GM18951 (cell line): ENCODE data around the gene IQSEC1.

Experiments
- POLR2A ChIP-seq: IDR thresholded peaks from 4 replicates; pipeline ENCODE4 v1.6.1; 2011; ENCODE audit warnings: mild to moderate bottlenecking; ENCODE audit not compliant: insufficient read length, insufficient read depth; ENCODE audit errors: extremely low read depth
- in situ Hi-C: fragments of 300-500 bp; cut with MboI; formaldehyde crosslinking; loops from one replicate; pipeline ENCODE4 v1.12.0; 2022; ENCODE audit warnings: low sequenced_read_pairs, mixed read lengths, inconsistent platforms; ENCODE audit not compliant: unreplicated experiment

Gene IQSEC1

GRCh38 chr3:13086531-13086981 lies 13.3 kb upstream of the IQSEC1 start:
- in situ Hi-C loops, result loop anchor here (25.0 kb wide), 1 partner anchor 376 kb away; no protein-coding TSS in a partner anchor

DNA sequence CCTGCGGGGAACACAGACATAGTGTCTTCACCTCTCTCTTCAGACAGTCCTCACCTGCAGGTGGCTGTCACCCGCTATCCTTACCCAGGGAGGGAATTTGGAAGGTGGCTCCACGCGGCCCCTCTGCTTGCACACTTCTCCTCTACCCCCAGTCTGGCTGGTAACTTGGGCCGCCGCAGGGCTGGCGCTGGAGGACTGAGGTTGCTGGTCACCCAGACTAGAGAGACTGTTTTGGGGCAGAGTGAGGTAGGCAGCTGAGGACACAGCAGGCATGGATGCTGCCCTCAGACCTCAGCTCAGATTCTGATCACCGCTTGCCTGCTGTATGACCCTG lies 12.6 kb upstream of the IQSEC1 start:
- in situ Hi-C loops, result loop anchor here (25.0 kb wide), 1 partner anchor 376 kb away; no protein-coding TSS in a partner anchor
- TF ChIP-seq POLR2A, result no peak

More at GRCh38 chr3:13086531-13086981, 13.3 kb upstream of the IQSEC1 start:
- TF ChIP-seq POLR2A, result no peak

DNA sequence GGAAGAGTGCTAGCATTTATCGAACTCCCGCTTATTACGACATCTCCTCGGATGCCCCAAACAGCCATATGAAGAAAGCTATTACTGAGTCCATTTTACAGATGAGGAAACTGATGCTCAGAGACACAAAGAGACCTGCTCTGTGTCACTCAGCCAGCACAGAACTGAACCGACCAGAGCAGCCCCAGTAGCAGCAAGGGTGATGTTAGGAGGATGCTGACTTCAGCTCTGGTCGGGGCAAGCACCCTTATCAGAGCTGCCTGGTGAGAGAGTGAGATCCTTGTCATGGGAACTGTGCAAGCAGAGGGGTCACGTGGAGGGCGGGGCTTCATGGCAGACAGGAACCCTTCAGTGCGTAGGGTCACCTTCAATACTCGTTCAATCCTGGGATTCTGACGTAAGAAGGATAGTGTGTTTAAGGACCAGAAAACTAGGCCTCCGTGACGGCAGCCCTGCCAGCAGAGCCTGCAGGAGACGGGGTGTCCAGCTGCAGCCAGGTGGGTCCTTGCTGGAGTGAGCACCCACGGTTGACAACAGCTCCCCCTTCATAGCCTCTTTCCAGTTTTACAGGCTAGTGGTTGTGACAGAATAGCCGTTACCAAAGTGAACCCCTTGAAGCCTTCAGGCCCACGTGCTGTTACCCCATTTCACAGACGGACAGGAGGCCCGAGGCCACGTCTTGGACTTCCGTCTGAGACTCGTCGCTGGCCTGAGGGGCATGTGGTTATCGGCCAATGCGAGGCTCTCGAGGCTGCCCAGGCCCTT lies 12.0 kb upstream of the IQSEC1 start:
- in situ Hi-C loops, result loop anchor here (25.0 kb wide), 1 partner anchor 377 kb away; no protein-coding TSS in a partner anchor
- TF ChIP-seq POLR2A, result no peak

DNA sequence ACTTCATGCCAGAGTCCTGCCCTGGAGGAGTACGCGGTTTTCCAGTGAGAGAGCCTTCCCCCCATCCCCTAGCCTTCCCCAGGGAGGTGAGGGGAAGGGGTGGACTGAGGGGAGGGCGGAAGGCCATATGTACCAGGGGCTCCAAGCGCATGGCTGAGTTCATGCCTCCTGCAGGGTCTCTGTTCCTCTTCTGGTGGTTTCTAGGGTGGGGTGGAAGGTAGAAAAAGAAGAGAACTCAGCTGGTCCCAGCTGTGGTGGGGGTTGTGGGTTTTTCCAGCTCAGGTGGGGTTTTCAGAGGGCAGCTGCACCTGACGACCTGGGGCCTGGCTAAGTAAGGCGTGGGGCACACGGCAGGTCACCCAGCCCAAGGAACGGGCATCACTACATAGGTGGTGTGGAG lies 10.7 kb upstream of the IQSEC1 start:
- in situ Hi-C loops, result loop anchor here (25.0 kb wide), 1 partner anchor 378 kb away; no protein-coding TSS in a partner anchor
- TF ChIP-seq POLR2A, result no peak

DNA sequence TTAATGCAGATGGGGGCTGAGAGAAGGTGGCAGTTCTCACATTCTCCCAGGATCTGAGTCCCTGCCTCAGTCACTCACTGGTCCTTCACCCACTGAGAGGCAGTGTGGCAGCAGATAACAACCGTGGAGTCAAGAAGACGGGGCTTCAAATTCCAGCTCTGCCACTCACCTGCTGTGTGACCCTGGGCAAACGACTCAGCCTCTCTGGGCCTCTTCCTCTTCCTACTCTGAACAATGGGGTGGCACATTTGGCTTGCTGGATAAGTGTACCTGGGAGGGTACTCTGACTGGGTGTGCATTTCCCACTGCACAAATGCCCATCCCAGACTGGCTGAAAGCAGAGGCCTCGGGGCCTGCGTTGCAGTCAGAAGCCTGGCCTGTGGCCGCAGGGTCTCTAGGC lies 10.0 kb upstream of the IQSEC1 start:
- in situ Hi-C loops, result loop anchor here (25.0 kb wide), 1 partner anchor 379 kb away; no protein-coding TSS in a partner anchor

GRCh38 chr3:13082677-13083076 lies 9.4 kb upstream of the IQSEC1 start:
- TF ChIP-seq POLR2A, result no peak
- in situ Hi-C loops, result loop anchor here (25.0 kb wide), 1 partner anchor 380 kb away; no protein-coding TSS in a partner anchor

More for the DNA sequence above, 10.0 kb upstream of the IQSEC1 start:
- TF ChIP-seq POLR2A, result no peak

DNA sequence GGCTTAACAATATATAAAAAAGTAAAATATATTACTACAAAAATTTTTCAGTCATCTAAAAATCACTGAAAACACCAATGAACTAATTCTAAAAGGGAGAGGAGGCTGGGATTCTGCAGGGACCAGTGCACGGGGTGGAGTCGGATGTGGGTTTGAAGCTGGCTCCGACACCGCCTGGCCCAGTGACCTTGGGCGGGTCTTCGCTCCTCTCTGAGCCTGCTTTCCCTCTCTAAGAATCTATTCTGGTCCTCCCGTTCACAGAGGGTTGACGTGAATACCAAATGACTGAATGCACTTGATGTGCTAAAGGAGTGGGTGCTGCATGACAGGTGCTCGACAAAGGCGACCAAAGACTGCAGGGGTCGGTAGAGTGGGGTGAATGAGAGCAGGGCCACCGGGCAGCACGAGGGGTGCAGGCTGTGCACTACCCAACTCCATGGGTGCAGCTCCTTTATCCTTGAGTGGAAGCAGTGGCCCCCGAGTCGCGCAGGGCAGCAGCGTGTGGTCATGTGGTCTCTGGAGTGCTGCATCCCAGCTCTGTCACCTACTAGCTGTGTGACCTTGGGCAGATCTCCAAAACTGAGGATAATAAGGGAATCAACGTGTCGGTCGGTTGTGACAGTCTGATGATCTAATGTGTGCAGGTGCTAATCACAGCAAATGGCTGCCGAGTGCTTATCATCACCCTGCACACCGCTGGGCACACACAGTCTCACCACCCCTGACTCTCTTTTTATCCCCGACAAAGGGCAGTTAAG lies 8.6 kb upstream of the IQSEC1 start:
- no peak for TF ChIP-seq POLR2A
- in situ Hi-C loops, result loop anchor here (25.0 kb wide), 1 partner anchor 381 kb away; no protein-coding TSS in a partner anchor

- in situ Hi-C loops, result loop anchor here (25.0 kb wide), 1 partner anchor 382 kb away; no protein-coding TSS in a partner anchor
- no peak for TF ChIP-seq POLR2A
These were observed 7.4 kb upstream of the IQSEC1 start for GRCh38 chr3:13080591-13080990.

DNA sequence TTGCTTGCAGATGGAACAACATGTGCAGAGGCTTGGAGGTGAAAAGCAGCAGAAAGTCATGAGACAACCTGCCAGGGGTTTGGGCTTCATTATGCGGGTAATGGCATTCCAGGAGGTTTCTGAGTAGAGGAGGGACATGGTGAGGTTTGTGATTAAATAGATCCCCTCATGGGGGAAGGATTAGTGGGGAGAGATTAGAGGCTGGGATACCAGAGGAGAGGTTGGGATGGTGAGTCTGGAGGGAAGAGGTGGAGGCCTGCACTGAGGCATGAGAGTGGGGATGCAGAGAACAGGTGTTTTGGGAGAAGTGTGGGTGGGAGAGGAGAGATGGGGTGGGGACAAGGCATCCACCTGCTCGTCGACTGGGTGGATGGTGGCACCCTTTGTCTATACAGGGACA lies 6.8 kb upstream of the IQSEC1 start:
- in situ Hi-C loops, result loop anchor here (25.0 kb wide), 1 partner anchor 382 kb away; no protein-coding TSS in a partner anchor
- TF ChIP-seq POLR2A, result no peak

GRCh38 chr3:13079510-13079909 lies 6.3 kb upstream of the IQSEC1 start:
- TF ChIP-seq POLR2A, result no peak

DNA sequence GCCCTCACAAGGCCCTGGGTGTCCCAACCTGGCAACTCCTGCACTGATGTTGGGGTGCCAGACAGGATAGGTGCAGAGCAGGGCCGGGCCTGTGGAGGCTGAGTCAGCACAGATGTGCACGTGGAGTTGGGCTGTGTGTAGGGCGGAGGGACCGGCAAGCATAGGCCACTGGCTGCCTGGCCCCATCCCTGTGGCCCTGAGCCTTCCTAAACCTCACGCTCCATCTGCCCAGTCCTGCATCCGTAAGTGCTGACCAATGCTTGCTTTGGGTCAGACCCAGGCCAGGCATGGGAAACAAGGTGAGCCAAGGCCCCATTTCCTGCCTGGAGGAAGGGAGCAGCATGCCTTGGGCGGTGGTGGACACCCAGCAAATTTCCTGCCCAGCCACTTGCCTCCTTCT lies 5.8 kb upstream of the IQSEC1 start:
- in situ Hi-C loops, result loop anchor here (25.0 kb wide), 1 partner anchor 383 kb away; no protein-coding TSS in a partner anchor
- TF ChIP-seq POLR2A, result no peak

More at GRCh38 chr3:13079510-13079909, 6.3 kb upstream of the IQSEC1 start:
- in situ Hi-C loops, result loop anchor here (25.0 kb wide), 1 partner anchor 383 kb away; no protein-coding TSS in a partner anchor

GRCh38 chr3:13078163-13078905 lies 5.1 kb upstream of the IQSEC1 start:
- in situ Hi-C loops, result loop anchor here (25.0 kb wide), 1 partner anchor 384 kb away; no protein-coding TSS in a partner anchor
- TF ChIP-seq POLR2A, result no peak
